NT2/D1 (cell line): ENCODE measurements around the gene TENM4.

Experiments
- DNase-seq: peaks from one replicate; pipeline ENCODE4 v3.0.0-alpha.2; 2011; ENCODE audit warnings: low read depth, low spot score
- H3K27me3 ChIP-seq: 2 replicates; pipeline ENCODE4 v1.6.0; 2011; ENCODE audit warnings: mild to moderate bottlenecking; ENCODE audit not compliant: insufficient read length, insufficient read depth
- H3K36me3 ChIP-seq: 2 replicates; pipeline ENCODE4 v1.6.1; 2011; ENCODE audit warnings: mild to moderate bottlenecking, low read length, mixed read lengths; ENCODE audit not compliant: insufficient read depth, insufficient read length
- H3K4me1 ChIP-seq: 2 replicates; pipeline ENCODE4 v1.5.1; 2011; ENCODE audit not compliant: insufficient read depth, insufficient read length
- H3K4me3 ChIP-seq: 2 replicates; pipeline ENCODE4 v1.5.1; 2011; ENCODE audit warnings: low read depth; ENCODE audit not compliant: insufficient read length
- H3K9ac ChIP-seq: 2 replicates; pipeline ENCODE4 v1.6.0; 2011; ENCODE audit warnings: low read depth; ENCODE audit not compliant: insufficient read length
- H3K9me3 ChIP-seq: 2 replicates; pipeline ENCODE4 v1.5.1; 2011; ENCODE audit warnings: mild to moderate bottlenecking, low read length; ENCODE audit not compliant: insufficient read depth
- SUZ12 ChIP-seq: IDR thresholded peaks from 2 replicates; pipeline ENCODE4 v1.6.1; 2011; ENCODE audit not compliant: insufficient read length, insufficient read depth; ENCODE audit errors: extremely low read depth
- YY1 ChIP-seq: IDR thresholded peaks from 2 replicates; pipeline ENCODE4 v1.6.1; 2011; ENCODE audit not compliant: insufficient read length, insufficient read depth
- ZNF274 ChIP-seq: IDR thresholded peaks from 2 replicates; pipeline ENCODE4 v1.6.1; 2011; ENCODE audit warnings: mild to moderate bottlenecking, low read depth, low read length

Gene TENM4

DNA sequence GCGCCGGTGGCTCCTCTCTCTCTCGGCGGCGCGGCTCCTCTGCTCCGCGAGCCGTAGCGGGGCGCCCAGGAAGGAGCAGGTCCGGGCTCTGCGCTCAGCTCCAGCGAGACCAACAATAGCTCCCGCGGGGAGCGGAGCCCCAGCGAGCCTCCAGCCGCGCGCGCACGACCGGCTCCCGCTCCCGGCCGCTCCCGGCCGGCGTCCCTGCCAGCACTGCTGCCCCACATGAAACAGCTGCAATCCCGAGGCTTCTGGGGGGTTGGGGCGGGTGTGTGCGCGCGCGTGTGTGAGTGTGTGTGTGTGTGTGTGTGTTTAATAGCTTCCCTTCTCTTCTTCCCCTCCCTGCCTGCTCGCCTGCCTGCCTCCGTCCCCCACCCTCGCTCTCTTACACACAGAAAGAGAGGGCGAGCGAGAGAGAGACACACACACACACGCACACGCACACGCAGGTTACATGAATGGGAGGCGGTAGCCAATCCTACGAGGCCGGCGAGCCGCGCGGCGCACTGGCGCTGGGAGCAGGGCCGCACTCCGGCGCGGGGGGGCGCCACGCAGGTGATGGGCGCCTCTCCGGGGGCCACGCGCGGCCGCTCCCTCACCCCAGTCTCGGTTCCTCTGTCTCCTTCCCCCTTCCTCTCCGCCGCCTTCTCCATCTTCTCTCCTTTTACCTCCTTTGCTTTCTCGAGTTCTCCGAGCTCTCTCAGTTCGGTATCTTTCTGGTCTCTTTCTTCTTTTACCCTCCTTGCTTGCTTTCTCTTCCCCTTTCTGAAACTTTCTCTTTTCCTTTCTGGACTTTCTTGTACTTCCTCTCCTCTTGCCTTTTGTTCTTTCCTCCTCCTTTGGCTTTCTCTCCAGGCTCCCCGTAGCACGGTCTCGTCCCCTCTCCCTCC lies at the start of gene TENM4:
Gene TENM4, minus strand, starts transcription at position 460 of the 890 bp plus-strand sequence. CDS start 371,086 bp downstream, outside the sequence.
- peak; percentile 47 for DNase-seq
- peak within 1 kb of the TSS; percentile 94 for H3K9ac ChIP-seq
- peaks cover 2% of the 10 kb centered on the region for H3K4me1 ChIP-seq
- no peaks in the 10 kb centered on the region for H3K9me3 ChIP-seq
- peaks cover 14% of the 10 kb centered on the region for H3K27me3 ChIP-seq
- TF ChIP-seq SUZ12 (no peak), YY1 (no peak), ZNF274 (no peak)
- no peaks in the 10 kb centered on the region for H3K36me3 ChIP-seq
- peak within 1 kb of the TSS; percentile 80 for H3K4me3 ChIP-seq

- Histone ChIP-seq H3K4me3 (no peak overlapping the region), H3K27me3 (peaks cover 5% of the 10 kb centered on the region), H3K9me3 (no peaks in the 10 kb centered on the region), H3K9ac (no peak overlapping the region), H3K4me1 (peaks cover 2% of the 10 kb centered on the region), H3K36me3 (no peaks in the 10 kb centered on the region)
- no peak for DNase-seq
- TF ChIP-seq ZNF274 = no peak
- TF ChIP-seq YY1 = no peak
- TF ChIP-seq SUZ12 = no peak
Measured at GRCh38 chr11:79488286-79488685, 47.5 kb upstream of the TENM4 start.

DNA sequence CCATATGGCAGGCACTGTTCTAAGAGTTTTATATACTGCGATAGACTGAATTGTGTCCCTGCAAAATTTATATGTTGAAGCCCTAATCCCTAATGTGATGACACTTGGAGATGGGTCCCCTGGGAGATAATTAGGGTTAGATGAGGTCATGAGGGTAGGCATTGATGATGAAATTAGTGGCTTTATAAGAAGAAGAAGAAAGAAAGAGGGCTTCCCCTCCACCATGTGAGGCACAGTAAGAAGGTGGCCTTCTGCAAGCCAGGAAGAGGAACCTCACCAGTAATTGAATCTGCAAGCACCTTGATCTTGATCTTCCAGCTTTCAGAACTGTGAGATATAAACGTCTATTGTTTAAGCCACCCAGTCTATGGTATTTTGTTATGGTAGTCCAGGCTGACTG lies 46.6 kb upstream of the TENM4 start:
- no peak for DNase-seq
- Histone ChIP-seq H3K4me3 (no peak overlapping the region), H3K4me1 (peaks cover 2% of the 10 kb centered on the region), H3K27me3 (no peaks in the 10 kb centered on the region), H3K36me3 (no peaks in the 10 kb centered on the region), H3K9ac (no peak overlapping the region), H3K9me3 (no peaks in the 10 kb centered on the region)
- TF ChIP-seq SUZ12 (no peak), YY1 (no peak), ZNF274 (no peak)

GRCh38 chr11:79486242-79486984 lies 45.6 kb upstream of the TENM4 start:
- no peak for TF ChIP-seq SUZ12
- no peak for TF ChIP-seq YY1
- no peak for TF ChIP-seq ZNF274
- no peaks in the 10 kb centered on the region for H3K36me3 ChIP-seq
- H3K4me1 ChIP-seq = peaks cover 2% of the 10 kb centered on the region
- H3K27me3 ChIP-seq = no peaks in the 10 kb centered on the region
- no peak overlapping the region for H3K9ac ChIP-seq
- no peak for DNase-seq
- no peak overlapping the region for H3K4me3 ChIP-seq
- H3K9me3 ChIP-seq = no peaks in the 10 kb centered on the region

GRCh38 chr11:79485694-79486093 lies 44.9 kb upstream of the TENM4 start:
- no peak overlapping the region for H3K4me3 ChIP-seq
- no peaks in the 10 kb centered on the region for H3K27me3 ChIP-seq
- TF ChIP-seq YY1 = no peak
- TF ChIP-seq ZNF274 = no peak
- H3K36me3 ChIP-seq = no peaks in the 10 kb centered on the region
- H3K4me1 ChIP-seq = peaks cover 2% of the 10 kb centered on the region
- H3K9ac ChIP-seq = no peak overlapping the region
- DNase-seq = peak; percentile 73
- no peaks in the 10 kb centered on the region for H3K9me3 ChIP-seq

GRCh38 chr11:79484872-79485271 lies 44.0 kb upstream of the TENM4 start:
- H3K27me3 ChIP-seq = no peaks in the 10 kb centered on the region

DNA sequence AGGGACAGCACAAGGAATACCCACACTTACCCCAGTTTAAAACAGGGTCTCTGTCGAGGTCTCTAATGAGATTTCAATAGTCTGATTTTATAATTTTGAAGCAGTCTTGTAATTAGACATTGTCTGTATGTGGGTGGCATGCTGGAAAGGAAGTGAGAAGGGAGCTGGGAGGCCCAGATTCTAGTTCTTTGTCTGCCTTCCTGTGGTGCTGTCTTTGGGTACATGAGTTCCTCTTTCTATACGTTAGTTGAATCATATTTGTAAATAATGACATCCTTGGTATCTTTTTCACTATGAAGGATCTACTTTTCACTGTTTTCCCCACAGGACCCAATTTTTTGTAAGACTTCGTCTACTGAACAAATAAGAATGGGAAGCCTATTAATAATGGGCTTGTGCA lies 42.0 kb upstream of the TENM4 start:
- TF ChIP-seq SUZ12 = no peak
- TF ChIP-seq ZNF274 = no peak
- no peak for TF ChIP-seq YY1
- H3K9me3 ChIP-seq = no peaks in the 10 kb centered on the region
- H3K9ac ChIP-seq = no peak overlapping the region
- no peaks in the 10 kb centered on the region for H3K27me3 ChIP-seq
- DNase-seq = no peak
- no peaks in the 10 kb centered on the region for H3K36me3 ChIP-seq
- peaks cover 2% of the 10 kb centered on the region for H3K4me1 ChIP-seq
- H3K4me3 ChIP-seq = no peak overlapping the region

More at GRCh38 chr11:79484872-79485271, 44.0 kb upstream of the TENM4 start:
- no peaks in the 10 kb centered on the region for H3K36me3 ChIP-seq
- no peak overlapping the region for H3K4me3 ChIP-seq
- peaks cover 2% of the 10 kb centered on the region for H3K4me1 ChIP-seq
- DNase-seq = no peak
- no peak for TF ChIP-seq SUZ12
- TF ChIP-seq YY1 = no peak
- no peak for TF ChIP-seq ZNF274
- H3K9me3 ChIP-seq = no peaks in the 10 kb centered on the region
- no peak overlapping the region for H3K9ac ChIP-seq
